ENCODE measurements around the gene CDAN1. TPM values are rescaled to one million over a fixed set of nuclear protein-coding genes. Genes with fewer than 3 reads are reported as not detected.

CDAN1 gene
- total RNA-seq, 2 donors from 2014 or later = 17.5 to 27.0 TPM

DNA sequence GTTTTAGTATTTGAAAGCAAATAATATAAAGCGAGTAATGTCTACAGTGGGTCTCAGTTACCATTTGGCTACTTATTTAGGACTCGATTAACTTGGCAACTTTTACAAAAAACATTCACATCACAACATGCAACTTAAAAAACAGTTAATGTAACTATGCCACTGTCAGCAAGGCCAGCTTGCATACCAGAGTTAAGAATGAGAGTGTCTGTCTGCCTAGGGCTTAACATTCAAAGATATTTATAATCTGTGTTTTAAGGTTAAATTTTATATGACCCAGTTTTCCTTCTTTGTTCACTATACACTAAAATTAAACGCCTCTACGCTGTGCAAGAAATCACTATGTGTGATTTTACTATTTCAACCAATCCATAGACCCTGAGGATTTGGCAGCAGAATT, 5.2 kb upstream of the CDAN1 start:
- DNase-seq (ENCODE audit: low spot score in 2 of 2) (no peak), ATAC-seq (no peak)
- Mint-ChIP-seq H3K36me3 (no peaks in the 10 kb centered on the region), H3K27ac (no peak overlapping the region), H3K9me3 (no peaks in the 10 kb centered on the region)

DNA sequence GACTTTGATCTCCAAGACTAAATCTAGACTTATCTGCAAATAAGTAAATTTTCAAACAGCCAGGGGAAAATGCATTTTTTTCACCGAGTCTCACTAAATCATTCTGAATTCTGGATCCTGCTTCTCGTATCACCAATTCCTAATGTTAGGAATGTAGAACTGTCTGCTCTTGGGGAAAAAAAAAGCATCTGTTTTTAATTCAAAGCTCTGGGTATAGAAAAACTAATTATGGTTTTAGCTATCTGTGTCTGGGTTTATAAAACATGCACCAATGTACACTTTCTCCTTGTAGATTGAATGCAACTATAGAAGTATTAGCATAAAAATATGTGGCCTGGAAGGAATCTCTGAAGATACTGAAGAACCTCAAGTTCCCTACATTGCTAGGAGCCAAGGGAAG, 4.8 kb upstream of the CDAN1 start:
- H3K36me3 Mint-ChIP-seq = no peaks in the 10 kb centered on the region
- no peaks in the 10 kb centered on the region for H3K9me3 Mint-ChIP-seq
- no peak for DNase-seq (ENCODE audit: low spot score in 2 of 2)

DNA sequence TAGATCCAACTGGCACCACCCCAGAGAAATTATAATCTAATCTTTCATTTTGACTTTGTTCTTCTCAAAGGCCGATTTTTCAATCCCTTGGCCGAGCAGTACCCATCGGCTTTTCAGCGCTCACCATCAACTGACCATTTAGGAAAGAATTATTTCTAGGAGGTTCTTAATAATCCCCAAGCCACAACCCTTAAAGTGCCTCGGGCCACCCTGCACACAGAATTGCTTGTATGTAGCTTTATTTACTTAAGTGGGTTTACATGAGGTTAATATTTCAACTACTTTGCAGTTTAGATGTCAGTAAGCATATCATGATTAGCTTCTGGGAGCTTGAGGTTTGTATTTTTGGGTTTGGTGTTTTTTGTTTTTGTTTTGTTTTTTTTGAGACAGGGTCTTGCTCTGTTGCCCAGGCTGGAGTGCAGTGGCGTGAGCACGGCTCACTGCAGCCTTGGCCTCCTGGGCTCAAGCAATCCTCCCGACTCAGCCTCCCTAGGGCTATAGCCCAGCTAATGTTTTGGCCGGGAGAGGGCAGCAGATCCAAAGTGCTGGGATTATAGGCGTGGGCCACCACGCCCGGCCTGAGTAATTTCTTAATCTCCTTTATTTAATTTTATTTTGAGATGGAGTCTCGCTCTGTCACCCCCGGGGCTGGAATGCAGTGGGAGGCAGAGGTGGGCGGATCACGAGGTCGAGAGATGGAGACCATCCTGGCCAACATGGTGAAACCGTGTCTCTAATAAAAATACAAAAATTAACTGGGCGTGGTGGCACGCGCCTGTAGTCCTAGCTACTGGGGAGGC, 801 bp upstream of the CDAN1 start:
- Mint-ChIP-seq H3K36me3 (peaks cover 0 to 4% of the 10 kb centered on the region in 2 donors), H3K9me3 (no peaks in the 10 kb centered on the region), H3K27ac (peak overlapping the region; percentile 87 to 89)
- no peak for DNase-seq (ENCODE audit: low spot score in 2 of 2)
- ATAC-seq = no peak

More for the DNA sequence above, 4.8 kb upstream of the CDAN1 start:
- no peak for ATAC-seq
- H3K27ac Mint-ChIP-seq = no peak overlapping the region

DNA sequence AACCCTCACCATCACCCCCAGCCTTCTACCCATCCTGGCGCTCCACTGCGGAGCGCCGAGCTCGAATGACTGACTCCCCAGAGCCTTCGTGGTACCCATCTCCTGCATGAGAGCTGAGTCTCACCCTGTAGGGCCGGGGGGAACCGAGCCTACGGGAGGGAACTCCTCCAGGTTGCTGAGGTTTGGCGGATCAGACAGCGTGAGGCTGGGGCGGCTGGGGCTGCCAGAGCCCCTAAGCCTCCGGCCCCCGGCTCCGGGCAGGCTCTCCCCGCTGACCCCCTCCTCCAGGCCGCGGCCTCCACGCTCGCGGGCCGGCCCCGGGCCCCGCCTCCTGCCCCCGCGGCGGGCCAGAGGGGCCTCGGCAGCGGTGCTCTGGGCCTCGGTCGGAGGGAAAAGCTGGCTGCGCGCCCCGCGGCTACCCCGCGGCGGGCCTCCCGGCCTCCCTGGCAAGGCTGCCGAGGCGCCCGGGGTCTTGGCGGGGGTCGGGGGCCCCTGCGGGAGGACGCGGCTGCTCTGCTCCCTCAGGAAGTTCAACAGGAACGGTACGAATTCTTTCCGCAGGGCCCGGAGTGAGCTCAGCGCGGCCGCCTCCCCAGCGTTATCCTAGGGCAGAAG, 643 bp downstream of the CDAN1 start:
- H3K27ac Mint-ChIP-seq = peak overlapping the region in 1 of 2 donors; percentile 74
- DNase-seq (ENCODE audit: low spot score in 2 of 2) = peak in 1 of 2 donors; percentile 23

DNA sequence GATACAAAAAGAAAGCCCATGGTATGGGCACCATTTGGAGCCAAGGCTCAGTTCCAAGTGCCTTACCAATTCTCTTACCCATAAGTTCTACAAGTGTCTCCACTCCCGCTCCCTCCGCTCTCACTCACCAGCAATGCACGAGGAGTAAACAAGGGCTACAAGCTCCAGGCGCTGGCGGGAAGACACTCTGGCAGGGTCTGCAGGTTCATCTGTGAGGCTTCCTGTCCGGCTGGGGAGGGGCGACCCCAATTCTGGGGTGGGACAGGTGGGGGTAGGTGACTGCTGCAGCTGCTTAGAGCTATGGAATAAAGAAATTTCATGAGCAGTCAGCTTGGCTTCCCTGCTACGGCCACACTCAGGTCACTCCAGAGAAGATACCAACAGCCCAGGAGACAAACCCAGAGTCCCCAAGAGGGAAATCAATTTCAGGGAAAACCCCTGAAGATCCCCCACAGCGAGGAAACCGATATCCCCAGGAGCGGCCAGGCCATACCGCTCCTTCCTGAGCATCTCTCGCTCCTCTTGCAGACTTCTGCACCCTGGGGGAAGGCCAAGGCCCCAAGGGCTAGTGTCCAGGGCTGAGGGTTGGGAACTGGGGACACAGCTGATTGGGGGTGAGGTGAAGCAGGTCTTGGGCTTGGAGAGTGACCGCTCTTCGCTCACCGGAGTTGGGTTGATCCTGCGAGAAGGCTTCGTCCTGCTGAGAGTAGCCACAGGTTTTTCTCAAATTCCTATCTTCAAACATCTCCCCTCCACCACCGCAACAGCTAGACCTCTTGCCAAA, 1.4 kb downstream of the CDAN1 start:
- Mint-ChIP-seq H3K36me3 (peaks cover 0 to 8% of the 10 kb centered on the region in 2 donors), H3K9me3 (no peaks in the 10 kb centered on the region), H3K27ac (peak overlapping the region in 1 of 2 donors; percentile 74)
- ATAC-seq (no peak), DNase-seq (ENCODE audit: low spot score in 2 of 2) (no peak)

More for the DNA sequence above, 643 bp downstream of the CDAN1 start:
- Mint-ChIP-seq H3K36me3 (peaks cover 0 to 8% of the 10 kb centered on the region in 2 donors), H3K9me3 (no peaks in the 10 kb centered on the region)
- peak; percentile 25 to 33 for ATAC-seq

DNA sequence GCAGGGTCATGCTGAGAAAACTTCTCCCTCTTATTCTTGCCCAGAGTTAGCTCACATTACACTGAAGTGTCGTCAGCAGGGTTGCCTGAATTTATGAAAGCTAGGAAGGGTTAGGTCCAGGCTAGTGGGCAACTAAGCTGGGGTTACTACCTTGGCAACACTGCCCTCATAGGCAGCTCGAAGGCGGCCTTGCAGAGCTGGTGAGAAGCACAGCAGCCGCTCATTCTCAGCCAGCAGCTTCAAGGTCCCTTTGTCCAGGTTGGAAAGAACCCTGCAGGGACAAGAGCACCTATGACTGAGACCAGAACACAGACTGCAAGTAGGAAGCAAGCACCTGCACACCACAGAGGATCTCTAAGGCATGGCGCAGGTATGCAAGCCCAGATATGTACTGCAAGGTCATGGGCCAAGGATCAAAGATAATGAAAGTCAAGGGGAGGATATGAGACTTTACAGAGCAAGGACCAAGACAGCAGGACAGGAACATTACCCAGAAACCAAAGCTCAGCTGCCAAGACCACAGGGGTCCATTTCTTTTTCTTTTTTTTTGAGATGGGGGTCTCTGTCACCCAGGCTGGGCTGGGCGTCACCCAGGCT, 2.8 kb downstream of the CDAN1 start:
- Mint-ChIP-seq H3K36me3 (peaks cover 0 to 8% of the 10 kb centered on the region in 2 donors), H3K9me3 (no peaks in the 10 kb centered on the region), H3K27ac (no peak overlapping the region)
- ATAC-seq (no peak), DNase-seq (ENCODE audit: low spot score in 2 of 2) (no peak)

DNA sequence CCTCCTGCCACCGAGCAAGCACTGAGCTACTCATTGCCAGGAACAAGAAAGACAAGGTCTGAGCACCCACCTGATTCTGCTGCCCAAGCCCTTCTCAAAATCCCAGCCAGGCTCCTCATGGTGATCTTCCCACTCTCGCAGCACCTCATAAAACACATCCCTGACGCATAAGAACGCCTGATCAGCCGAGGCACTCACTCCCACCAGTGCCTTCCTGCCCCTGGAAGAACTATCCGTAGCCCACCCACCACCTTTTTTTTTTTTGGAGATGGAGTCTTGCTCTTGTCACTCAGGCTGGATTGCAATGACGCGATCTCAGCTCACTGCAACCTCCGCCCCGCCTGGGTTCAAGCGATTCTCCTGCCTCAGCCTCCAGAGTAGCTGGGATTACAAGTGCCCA, 3.9 kb downstream of the CDAN1 start:
- ATAC-seq (no peak), DNase-seq (ENCODE audit: low spot score in 2 of 2) (no peak)
- Mint-ChIP-seq H3K36me3 (peaks cover 0 to 8% of the 10 kb centered on the region in 2 donors), H3K9me3 (no peaks in the 10 kb centered on the region), H3K27ac (peak overlapping the region in 1 of 2 donors; percentile 25)

DNA sequence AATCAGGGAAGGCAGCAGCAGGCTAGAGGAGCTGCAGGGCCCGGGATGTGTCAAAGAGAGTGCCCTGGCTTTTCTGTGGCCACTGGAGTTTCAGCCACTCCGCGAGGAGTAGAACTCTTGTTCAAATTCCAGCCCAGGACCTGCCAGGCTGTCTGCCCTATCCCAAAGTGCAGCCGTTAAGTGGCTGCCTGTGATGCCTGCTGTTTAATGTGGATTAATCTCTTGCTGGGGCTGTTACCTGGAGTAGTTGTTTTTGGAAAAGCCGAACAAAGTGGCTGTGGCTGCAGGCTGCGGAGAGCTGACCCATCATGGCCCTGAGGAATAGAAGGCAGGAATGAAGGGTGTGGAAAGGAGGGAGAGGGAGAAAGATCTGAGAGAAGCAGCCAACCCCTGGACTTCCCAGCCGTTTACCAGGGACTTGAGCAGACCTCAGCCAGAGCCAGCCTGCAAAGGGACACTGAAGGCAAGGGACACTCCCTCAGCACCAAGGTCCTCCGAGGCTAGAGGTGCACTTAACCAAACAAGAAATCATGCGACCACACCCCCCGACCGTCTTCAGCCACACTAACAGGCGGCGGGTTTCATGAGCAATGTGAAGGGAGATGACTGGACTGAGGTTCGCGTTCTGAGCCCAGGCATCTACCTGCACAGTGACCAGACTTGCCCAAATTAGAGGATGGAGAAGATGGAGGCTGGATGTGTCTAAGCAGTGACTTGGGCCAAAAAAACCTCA, 4.7 kb downstream of the CDAN1 start:
- DNase-seq (ENCODE audit: low spot score in 2 of 2) (no peak), ATAC-seq (no peak)
- Mint-ChIP-seq H3K27ac (no peak overlapping the region), H3K36me3 (peaks cover 0 to 8% of the 10 kb centered on the region in 2 donors), H3K9me3 (no peaks in the 10 kb centered on the region)

DNA sequence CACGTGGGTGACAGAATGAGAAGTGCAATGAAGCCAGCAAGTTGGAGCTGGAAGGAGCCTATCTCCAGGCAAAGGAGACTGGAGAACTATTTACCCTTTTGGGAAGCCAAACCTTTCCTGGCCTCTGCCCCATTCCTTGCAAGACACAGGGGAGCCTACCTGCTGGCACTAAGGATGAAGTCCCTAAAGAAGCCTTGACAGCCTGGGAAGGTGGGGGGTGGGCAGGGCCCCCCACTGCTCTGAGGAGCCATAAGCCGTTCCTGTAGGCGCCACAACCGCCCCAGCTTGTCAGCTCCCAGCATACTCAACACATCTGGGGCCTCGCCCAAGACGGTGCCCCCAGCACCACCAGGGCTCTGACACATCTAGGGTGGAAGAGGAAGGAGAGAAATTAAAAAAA, 5.5 kb downstream of the CDAN1 start:
- DNase-seq (ENCODE audit: low spot score in 2 of 2) (no peak), ATAC-seq (no peak)
- Mint-ChIP-seq H3K27ac (peak overlapping the region in 1 of 2 donors; percentile 27), H3K9me3 (no peaks in the 10 kb centered on the region), H3K36me3 (peaks cover 0 to 8% of the 10 kb centered on the region in 2 donors)

DNA sequence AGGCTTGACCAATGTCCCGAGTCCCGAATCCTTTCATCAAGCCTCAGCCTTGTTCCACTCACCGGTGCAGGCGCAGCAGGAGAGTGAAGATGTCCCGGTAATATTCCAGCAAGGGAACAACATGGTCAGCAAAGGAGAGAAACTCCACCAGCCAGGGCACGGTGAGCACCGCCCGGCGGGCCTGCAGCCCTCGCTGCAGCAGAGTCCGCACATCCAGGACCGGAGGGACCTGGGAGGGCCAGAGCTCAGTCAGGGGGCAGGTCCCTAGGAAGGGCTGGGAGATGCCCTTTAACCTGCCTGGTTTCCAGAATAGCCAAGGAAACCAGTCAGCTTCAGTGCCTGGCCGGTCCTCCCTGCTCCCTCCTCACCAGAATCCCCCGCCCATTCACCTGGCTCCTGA, 6.4 kb downstream of the CDAN1 start:
- Mint-ChIP-seq H3K36me3 (peaks cover 0 to 8% of the 10 kb centered on the region in 2 donors), H3K9me3 (no peaks in the 10 kb centered on the region), H3K27ac (no peak overlapping the region)
- ATAC-seq = no peak
- DNase-seq (ENCODE audit: low spot score in 2 of 2) = no peak

DNA sequence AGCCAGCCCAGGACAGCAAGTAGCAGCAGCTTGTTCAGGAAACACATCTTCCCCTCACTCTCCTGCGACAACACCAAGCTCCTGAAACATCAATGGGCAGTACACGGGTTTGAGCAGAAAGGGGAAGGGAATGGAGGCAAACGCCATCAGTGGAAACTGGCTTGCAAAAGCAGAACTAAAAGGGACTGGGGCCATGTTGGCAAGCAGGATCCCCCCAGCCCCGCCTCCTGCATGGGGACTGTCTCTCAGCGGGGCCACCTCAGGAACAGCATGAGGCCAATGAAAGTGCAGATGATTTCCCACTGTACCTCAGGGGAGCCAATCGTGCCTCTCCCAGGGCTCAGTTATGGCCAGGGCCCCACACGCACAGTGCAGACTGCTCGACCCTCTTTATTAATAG, 6.8 kb downstream of the CDAN1 start:
- Mint-ChIP-seq H3K9me3 (no peaks in the 10 kb centered on the region), H3K27ac (peak overlapping the region in 1 of 2 donors; percentile 86), H3K36me3 (peaks cover 0 to 8% of the 10 kb centered on the region in 2 donors)
- ATAC-seq (no peak), DNase-seq (ENCODE audit: low spot score in 2 of 2) (no peak)

DNA sequence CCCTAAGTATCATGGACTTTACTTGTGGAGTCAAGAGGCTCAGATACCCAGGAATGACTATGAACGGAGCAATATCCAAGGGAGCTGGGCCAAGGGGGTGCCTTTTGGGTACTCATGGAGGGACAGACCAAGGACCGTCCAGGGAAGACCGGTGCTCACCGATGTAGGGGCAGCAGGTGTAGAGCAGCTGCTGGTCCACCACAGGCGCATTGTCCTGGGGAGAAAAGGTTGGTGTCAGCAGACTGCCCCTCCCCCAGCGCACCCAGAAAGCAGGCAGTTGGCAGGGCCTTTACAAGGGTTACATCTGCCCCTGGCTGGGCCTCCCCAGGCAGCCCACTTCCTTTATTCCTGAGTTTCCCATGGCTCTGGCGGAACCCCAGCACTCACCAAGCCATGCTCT, 7.5 kb downstream of the CDAN1 start:
- peaks cover 0 to 8% of the 10 kb centered on the region in 2 donors for H3K36me3 Mint-ChIP-seq
- ATAC-seq (no peak), DNase-seq (ENCODE audit: low spot score in 2 of 2) (no peak)
- H3K27ac Mint-ChIP-seq = no peak overlapping the region
- no peaks in the 10 kb centered on the region for H3K9me3 Mint-ChIP-seq

DNA sequence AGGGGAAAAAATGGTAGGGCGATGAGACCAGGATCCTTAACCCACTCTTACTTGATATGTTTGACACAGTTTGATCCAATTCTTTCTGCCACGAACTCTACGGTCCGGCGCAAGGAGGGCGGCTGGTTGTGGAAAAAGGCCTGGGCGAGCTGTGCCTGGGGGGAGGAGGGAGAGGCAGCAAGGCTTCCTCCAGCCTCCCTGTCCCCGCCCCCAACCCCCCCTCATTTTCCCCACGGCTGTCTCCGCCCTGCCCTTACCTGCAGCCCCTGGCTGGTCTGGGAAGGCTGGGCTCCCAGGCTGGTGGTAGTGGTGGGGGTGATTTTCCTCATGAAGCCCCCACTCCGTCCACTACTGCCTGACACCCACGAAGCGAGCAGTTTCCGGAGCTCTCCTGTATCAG, 8.0 kb downstream of the CDAN1 start:
- H3K36me3 Mint-ChIP-seq = peaks cover 0 to 5% of the 10 kb centered on the region in 2 donors
- H3K9me3 Mint-ChIP-seq = no peaks in the 10 kb centered on the region
- H3K27ac Mint-ChIP-seq = no peak overlapping the region
- ATAC-seq (no peak), DNase-seq (ENCODE audit: low spot score in 2 of 2) (no peak)

DNA sequence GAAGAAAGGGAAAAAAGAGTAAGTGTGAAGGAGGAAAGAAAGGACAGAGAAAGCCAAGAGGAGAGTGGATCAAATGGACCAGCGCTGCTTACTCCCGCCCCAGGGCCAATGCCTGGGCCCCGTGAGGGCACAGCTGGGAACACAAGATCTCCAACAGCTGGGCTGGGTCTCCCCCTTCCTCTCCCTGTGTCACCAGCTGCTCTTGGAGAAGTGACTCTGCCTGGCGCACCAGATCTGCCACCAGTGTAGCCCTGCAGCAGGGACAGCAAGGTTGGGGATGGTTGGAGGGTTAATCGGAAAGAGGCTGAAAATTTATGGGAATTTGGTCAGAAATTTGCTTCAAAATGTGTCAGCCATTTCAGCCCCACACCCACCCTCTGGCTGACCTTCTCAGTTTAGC, 8.4 kb downstream of the CDAN1 start:
- DNase-seq (ENCODE audit: low spot score in 2 of 2) (no peak), ATAC-seq (no peak)
- Mint-ChIP-seq H3K9me3 (no peaks in the 10 kb centered on the region), H3K27ac (peak overlapping the region; percentile 44 to 62), H3K36me3 (peaks cover 0 to 4% of the 10 kb centered on the region in 2 donors)

DNA sequence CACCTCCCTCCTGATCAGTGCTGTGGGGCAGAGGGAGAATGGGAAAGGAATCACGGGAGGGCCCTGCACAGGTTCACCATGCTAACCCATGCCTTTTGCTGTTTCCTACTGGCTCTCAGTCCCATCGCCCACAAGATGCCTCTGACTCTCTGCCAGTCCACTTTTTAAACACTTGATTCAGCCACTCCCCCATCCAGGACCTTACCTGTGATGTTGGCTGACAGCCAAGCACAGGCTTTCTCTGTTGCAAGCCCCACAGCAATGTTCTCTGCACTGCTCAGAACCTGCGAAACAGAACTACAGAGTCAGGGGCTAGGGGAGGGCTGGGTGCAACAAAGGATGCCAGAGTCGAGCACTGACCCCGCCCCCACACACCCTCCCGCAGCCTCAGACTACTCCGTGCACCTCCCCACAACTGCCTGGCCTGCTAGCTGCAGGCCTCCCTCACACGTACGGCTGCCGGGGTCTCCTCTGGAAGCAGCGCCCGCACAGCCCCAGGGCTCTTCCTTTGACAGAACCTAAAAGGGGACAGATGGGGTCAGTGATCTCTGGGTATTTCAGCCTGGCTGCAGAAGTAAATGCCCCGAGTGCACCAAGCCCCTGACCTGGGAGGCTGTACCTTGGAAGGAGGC, 9.1 kb downstream of the CDAN1 start:
- Mint-ChIP-seq H3K9me3 (no peaks in the 10 kb centered on the region), H3K27ac (no peak overlapping the region), H3K36me3 (peaks cover 0 to 4% of the 10 kb centered on the region in 2 donors)
- DNase-seq (ENCODE audit: low spot score in 2 of 2) (no peak), ATAC-seq (no peak)

DNA sequence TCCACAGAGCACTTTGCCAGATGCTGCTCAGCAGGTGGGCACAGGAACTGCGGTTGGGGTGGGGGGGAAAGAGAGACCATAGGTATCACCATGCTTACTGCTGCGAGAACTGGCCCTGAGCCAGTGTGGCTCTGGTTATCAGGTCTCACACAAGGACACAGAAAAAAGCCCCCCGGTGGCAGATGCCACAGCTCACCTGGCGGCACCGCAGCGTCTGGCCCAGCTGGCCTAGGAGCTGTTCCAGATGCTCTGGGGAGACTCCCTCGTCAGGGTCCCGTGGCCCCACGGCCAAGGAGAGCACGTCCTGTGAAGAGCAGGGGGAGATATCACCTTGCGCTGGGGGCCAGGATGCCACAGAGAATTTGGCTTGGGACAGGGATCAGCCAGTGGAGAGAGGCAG, 10.8 kb downstream of the CDAN1 start:
- Mint-ChIP-seq H3K27ac (no peak overlapping the region), H3K36me3 (no peaks in the 10 kb centered on the region), H3K9me3 (no peaks in the 10 kb centered on the region)
- DNase-seq (ENCODE audit: low spot score in 2 of 2) = no peak
- no peak for ATAC-seq

Measured in activated naive CD4-positive, alpha-beta T cell treated with anti-CD3 and anti-CD28 coated beads, Interleukin-2, amount 50 U/mL, for 72 hours (primary cell).